Astrocyte (in vitro differentiated cells and primary cell): Measurements from ENCODE around the gene CEP89.

Experiments
- EZH2 ChIP-seq: IDR thresholded peaks from 2 replicates; pipeline ENCODE4 v1.6.1; 2012; ENCODE audit warnings: mild to moderate bottlenecking, low read length, inconsistent platforms; ENCODE audit not compliant: insufficient read depth
- TF ChIP-seq, protein P1 (sequence below): IDR thresholded peaks from 2 replicates; pipeline ENCODE4 v1.5.1; 2011; ENCODE audit warnings: low read depth, mild to moderate bottlenecking, inconsistent platforms, low read length, moderate library complexity; ENCODE audit not compliant: insufficient read depth

DNA sequence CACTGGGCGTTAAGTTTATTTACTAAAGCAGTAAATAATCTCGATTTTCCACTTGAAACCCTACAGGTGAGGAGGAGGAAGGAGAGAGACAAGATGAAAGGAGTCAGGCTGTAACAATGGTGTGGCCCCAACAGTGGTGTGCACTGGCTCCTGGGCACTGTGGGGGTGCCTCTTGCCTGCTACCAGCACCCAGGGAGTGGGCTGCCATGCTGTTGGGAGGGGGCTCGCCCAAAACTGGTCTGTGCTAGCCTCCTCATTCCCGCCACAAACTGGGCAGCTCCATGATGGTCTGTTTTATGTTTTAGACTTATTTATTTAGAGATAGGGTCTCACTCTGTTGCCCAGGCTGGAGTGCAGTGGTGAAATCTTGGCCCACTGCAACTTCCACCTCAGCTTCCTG, 52.4 kb downstream of the CEP89 start:
- TF ChIP-seq EZH2: no peak
- TF ChIP-seq, protein P1, sequence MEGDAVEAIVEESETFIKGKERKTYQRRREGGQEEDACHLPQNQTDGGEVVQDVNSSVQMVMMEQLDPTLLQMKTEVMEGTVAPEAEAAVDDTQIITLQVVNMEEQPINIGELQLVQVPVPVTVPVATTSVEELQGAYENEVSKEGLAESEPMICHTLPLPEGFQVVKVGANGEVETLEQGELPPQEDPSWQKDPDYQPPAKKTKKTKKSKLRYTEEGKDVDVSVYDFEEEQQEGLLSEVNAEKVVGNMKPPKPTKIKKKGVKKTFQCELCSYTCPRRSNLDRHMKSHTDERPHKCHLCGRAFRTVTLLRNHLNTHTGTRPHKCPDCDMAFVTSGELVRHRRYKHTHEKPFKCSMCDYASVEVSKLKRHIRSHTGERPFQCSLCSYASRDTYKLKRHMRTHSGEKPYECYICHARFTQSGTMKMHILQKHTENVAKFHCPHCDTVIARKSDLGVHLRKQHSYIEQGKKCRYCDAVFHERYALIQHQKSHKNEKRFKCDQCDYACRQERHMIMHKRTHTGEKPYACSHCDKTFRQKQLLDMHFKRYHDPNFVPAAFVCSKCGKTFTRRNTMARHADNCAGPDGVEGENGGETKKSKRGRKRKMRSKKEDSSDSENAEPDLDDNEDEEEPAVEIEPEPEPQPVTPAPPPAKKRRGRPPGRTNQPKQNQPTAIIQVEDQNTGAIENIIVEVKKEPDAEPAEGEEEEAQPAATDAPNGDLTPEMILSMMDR: no peak
